ENCODE results near the gene ABCB9.
"Not testable (repeated sequence)": the region's sequence is repeated elsewhere in the genome, so short reads cannot be mapped to it uniquely, and the experiment has no call there.

The ABCB9 gene

DNA sequence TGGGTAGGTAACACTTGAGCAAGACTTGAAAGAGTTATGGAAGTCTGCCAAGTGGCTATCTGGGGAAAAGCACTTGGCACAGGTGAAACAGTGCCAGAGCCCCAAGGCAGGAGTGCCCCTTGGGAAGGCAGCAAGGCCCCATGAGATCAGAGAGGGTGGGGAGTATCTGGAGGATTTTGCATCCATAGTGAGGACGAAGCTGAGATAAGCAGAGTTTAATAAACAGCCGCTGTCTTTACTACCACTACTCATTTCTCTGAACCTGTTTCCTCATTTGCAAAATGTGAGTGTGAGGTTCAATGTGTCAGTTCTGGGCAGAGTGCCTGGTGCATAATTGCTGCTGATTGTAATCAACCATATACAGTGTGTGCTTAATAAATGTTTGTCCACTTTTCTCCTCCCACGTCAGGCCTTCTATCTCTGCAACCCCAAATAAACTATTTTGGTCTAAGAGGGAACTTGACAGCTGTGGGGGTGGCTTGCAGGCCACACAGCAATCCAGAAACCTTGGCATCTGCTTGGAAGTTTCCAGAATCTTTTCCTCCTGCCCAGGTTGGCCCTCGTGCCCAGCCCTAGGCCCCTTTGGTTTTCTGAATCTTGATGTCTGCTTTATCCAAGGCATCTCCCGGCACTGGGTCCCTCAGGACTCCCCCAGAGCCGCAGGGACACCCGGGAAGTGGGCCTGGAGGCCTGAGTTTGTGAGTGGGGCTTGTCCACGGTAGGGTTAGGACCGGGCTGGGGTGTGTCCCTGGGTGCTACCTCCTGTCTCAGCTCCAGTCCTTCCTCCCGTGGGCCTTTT is 4.5 kb downstream of the ABCB9 start:
- DNase-seq, result no peak

DNA sequence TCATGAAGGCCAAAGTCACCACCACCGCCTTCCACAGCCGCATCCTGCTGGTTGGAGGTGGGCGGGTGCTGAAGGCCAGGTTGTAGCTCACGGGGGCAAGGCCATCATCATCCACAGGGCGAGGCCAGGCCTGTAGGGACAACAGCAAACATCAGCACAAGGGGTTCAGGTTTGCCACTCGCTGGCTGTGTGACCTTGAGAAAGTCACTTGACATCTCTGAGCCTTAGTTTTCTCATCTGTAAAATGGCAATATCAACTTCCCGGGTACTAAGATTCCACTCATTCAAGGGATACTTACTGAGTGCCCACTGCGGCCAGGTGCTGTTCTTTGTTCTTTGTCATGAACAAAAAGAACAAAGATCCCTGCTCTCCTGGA is 6.1 kb downstream of the ABCB9 start:
- DNase-seq, result no peak

DNA sequence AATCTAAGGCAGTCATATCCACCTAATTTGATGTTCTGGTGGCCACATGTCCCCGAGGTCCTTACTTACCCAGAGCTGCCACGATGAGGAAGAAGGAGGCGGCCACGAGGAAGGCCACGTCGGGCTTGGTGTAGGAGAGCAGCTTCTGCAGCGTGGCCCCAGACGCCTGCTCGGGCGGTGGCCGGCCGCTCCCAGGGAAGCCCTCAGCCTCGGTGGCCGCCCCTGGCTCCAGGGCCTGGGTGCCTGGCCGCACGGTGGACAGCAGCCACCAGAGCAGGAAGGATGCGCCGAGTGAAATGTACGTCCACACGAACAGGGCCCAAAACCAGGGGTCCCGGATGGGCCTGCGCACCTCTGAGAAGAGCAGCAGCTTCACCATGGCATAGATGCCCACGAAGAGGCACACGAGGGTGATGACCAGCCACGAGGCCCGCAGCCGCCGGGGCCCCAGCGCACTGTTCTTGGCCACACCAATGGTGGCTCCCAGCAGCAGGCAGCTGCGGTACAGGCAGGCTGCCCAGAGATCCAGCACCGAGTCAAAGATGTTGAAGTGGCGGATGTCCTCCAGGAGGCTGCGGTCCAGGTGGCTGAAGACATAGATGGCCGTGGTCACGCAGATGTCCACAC is 6.6 kb downstream of the ABCB9 start:
- DNase-seq, result no peak

DNA sequence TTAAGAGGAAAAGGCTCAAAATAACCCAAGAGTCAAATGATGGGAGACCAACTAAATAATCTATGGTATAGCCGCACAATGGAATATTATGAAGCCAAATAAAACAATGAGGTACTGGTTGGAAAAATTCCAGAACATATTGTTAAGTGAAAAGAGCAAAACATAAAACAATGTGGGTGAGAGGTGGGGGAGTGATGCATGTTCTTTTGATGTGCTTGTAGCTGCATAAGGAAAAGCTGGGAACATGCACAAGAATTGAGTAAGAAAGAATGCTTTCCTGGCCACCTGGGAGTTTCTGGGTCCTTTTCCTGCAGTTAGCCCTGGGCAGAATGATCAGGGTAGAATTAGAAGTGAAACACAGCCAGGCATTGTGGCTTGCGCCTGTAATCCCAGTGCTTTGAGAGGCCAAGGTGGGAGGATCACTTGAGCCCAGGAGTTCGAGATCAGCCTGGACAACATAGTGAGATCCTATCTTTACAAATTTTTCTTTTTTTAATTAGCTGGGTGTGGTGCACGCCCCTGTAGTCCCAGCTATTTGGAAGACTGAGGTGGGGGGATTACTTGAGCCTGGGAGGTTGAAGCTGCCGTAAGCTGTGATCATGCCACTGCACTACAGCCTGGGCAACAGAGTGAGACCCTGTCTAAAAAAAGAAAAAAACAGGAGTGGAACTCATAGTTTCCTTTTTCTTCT is 7.9 kb downstream of the ABCB9 start:
- no peak for DNase-seq

DNA sequence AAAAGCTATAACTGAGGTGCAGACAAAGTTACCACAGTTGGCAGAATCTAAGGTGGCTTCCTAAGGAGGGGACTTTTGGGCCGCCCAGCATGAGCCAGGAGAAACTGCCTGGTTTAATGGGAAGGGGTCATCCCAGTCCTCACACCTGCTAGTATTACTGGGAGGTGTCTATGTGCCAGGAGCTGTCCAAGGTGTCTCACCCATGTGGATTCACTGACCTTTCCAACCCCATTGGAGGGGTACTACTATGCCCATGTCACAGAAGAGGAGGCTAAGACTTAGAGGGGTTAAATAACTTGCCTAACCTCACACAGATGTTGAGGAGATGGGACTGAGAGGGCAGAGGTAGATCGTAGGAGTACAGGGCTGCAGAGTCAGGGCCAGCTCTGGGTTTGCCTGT is 10.2 kb downstream of the ABCB9 start:
- DNase-seq, result no peak

DNA sequence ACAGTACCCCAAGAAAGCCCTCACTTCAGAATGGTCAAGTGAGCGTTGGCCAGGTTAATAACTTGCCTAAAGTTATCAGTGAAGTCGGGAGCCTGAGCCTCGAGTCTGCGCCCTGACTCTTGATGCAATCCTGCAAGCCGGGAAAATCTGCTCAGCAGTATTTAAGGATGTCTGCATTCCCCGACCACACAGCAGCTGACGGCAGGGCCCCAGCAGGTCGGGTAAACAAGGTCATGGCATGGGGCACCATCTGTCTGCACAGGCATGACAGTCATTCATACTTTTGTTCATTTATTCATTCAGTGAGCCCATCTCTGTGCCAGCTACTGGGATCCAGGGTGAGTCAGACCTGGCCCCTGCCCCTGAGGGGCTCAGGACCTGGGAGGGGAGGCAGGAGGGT is 11.1 kb downstream of the ABCB9 start:
- DNase-seq, result no peak

DNA sequence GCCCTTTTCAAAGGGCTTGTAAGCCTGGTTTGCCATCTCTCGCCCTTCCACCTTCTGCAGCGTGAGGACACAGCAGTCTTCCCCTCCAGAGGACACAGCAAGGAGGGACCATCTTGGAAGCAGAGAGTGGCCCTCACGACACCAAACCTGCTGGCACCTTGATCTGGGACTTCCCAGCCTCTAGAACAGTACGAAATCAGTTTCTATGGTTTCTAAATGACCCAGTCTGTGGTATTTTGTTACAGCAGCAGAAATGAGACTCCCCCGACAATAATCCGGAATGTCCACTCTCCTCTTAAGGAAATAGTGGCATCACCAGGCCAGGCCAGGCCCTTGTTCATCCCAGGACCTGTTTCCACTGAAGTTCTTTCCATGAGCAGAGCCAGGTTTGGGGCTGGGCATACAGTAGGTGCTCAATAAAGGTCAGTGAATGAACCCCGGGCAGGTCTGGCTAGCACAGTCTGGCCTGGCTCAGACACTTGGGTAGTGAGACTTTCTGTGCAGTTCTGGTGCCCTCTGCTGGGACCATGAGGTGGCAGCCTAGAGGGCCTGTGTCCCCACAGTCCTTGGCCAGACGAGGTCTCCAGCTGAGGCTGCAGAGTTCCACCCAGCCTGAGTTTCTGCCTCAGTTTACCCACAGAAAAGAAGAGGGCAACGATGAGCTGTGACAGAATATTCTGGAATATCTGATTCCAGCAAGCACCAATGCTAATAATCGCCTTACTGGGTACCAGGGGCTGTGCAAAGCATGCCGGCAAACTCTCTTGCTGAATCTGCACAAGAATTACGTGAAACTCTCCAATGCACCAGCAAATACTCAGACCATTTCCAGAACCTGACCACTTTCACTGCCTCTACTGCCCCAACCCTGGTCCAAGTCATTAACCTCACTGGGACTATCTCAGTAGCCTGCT is 14.0 kb downstream of the ABCB9 start:
- DNase-seq, result peak; percentile 69 to 76

DNA sequence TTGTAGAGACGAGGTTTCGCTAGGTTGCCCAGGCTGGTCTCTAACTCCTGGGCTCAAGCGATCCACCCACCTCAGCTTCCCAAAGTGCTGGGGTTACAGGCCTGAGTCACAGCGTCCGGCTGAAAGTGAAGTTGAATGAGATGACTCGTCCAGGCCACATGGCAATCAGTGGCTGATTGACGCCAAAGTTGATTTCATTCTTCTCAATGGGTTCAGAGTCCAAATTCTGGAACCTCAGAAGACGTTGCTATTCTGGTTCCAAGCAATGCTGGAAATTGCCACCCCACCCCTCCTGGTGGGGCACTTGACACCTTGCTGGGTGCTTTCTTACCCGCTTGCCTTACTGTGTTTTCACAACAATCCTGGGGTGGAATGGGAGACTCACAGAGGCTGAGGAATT is 14.9 kb downstream of the ABCB9 start:
- DNase-seq, result no peak

DNA sequence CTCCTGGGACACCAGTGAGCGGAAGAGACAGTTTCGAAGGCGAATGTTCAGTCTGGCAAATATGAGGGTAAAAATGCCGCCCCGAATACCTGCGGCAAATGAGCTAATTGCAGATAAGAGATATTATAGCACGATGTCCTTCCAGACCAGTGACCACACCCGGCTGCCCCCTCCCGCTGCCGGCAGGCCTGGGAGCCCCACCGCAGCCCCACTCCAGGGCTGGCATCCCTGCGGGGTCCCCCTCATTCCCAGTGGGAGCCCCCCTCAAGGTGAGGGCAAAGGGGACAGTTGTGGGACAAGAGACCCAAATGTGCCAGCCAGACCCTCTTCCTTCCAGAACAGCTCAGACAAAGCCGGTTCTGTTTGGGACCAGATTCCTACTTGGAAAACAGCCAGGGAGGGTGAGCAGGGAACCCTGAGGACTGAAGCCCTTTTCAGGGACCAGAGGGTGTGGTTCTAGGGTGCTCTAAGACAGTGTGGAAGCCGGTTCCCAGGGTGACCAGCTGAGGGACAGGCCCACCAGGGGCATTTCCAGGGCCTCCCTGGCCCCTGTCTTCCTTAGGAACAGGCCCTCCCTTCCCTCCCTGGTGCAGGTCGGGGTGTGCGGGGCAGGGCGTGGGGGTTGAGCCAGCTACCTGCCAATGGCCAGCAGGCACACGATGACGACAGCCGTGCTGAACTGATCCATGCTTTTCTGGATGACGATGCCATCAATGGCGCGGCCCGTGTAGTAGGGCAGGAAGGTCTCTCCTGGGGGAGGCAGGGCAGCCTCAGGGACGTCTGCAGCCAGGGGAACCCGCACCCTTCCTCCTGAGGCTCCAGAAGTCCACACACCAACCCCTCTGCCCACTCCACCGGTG is 16.2 kb downstream of the ABCB9 start:
- no peak for DNase-seq

DNA sequence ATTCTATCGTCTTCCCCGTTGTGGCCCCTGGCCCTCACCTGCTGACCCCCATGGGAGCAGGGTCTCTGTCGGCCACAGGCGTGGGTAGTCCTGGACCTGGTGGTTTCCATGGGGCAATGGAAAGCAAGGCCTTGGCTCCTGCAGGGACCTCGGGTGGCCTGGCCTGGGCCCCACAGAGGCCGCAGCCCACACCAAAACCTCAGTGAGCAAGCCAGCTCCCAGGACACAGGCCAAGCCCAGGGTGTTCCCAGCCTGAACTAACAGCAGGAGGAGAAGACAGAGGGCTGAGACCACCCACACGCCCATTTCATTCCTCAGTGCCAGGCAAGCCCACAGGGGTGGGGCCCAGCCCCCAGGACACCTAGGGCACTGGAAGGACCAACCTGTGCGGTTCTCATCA is 16.9 kb downstream of the ABCB9 start:
- DNase-seq, result no peak

DNA sequence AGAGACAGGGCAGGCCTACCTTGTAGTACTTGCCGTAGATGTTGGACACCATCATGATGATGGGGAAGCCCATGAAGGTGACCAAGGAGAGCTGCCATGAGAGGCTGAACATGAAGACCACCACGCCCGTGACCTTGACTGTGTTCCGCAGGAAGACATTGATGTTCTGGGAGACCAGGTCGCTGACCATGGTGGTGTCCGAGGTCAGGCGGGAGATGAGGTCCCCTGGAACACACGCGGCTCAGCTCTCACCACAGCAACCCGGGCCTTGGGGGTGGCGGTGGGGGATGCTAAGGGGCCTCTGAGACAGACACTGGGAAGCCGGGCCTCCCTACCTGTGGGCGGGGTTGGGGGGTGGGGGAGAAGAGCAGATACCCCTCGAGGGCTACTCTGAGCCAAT is 17.7 kb downstream of the ABCB9 start:
- DNase-seq, result no peak

DNA sequence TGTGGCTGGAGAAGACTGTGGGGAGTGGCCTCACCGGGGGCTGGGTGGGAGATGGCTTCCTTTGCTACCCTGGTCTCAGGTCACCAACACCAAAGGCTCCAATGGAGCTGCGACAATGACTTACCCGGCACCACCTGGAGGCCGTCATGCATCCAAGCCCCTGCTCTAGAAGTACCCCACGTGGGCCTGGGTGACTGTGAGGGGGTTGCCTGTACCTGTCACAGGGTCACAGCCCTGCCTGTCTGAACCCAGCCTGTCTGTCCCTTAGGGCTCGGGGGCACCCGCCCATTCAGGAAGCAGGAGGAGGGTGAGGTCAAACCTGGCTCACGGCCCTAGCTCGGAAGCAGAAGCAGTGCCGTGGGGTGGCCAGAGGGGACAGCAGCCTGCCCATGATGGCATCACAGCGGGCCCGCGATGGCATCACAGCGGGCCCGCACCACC is 18.9 kb downstream of the ABCB9 start:
- no peak for DNase-seq

DNA sequence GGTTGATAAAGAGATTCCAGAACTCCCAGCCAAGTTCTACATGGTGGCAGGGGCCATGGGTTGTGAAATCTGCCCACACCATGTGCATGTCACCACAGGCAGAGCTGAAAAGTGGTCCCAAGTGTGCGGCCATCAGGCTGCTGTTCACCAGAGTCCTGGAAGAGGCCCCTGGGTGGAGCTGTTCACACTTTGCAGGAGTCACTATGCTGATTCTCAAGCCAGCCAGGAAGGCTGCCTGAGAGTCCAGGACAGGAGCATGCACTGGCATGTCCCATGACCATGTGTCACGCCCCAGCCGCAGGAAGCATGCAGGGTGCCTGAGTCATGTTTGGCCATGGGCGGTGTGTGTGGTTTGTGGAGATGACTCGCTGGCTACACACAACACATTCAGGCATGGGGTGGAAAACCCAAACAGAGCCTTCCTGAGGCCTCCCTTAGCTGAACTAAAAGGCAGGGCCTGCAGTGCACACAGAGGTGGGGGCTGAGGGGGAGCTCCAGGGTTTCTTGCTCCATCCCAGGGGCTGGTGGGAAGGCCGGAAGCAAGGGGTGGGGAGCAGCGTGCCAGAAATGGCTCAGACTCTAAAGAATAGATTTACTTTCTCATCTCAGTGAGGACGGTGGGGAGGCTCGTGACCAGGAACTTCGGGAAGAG is 19.4 kb downstream of the ABCB9 start:
- DNase-seq, result peak; percentile 61 to 78

DNA sequence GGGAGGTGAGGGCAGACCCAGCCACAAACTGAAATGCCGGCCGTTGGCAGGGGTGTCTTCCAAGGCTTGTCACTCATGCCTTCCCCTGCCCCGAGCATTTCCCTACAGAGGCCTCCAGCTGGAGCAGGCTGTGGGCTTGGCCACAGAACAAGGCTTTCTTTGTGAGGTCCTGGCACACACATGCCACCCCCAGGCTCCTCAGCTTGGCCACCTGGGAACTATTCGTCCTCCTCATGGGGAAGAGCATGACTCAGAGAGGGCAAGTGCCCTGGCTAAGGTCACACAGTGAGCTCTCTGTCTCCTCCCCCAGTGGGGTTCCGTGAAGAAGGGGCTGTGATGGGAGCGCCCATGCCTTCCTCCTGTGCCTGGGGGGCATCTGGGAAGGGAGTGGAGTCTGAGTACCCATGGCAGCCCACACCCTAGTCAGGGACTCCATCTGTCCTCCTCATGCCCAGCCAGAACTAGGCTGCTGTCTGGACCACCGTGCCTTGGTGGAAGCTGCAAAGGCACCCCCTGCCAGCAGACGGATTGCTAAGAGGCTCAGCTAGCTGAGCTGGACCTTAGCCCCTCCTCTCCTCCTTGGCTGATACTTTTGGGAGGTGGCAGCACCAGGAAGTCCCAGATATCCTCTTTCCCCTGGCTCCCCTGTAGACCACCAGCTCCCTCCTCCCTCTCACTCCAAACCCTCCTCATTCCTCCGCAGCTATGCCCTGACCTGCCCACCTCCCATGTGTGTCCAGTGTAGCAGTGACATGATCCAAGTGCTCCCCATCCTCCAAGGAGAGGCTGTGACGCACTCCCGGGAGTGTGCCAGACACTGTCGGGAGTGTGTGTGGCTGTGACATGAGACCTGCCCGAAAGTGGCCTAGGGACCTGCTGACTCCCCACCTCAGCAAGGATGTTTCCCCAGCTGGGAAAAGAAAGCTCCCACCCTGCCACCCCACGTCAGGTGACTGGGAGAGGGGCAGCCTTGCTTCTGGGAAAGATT is 21.4 kb downstream of the ABCB9 start:
- no peak for DNase-seq

DNA sequence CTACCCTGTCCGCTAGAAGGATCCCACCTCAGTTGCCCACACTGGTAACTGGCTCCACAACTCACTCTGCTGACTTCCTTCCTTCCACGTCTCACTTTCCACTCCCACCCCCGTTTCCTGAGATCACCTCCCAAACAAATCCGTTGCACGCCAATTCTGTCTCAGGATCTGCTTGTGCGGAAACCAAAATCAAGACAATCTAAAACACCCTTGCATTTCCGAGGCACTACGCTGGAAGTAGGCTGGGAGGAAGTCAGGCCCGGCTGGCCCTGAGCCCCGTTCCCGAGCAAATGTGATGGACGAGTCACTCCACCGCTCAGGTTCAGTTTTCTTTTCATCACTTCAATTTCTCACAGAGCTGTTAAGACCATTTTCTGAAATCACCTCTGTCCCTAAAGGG is 23.1 kb downstream of the ABCB9 start:
- DNase-seq, result no peak

DNA sequence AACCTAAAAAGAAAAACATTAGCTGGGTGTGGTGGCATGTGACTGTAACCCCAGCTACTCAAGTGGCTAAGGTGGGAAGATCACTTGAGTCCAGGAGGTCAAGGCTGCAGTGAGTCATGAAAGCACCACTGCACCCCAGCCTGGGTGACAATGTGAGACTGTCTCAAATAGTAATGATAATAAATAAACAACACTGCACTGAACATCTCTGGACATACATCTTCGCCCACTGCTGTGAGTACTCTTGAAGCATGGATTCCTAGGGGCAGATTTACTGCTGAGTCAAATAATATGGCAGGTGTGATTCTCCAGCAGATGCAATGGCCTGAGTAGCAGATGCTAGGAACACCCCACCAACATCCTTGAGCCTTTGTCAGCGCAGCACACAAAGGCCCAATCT is 23.6 kb downstream of the ABCB9 start:
- DNase-seq, result no peak

DNA sequence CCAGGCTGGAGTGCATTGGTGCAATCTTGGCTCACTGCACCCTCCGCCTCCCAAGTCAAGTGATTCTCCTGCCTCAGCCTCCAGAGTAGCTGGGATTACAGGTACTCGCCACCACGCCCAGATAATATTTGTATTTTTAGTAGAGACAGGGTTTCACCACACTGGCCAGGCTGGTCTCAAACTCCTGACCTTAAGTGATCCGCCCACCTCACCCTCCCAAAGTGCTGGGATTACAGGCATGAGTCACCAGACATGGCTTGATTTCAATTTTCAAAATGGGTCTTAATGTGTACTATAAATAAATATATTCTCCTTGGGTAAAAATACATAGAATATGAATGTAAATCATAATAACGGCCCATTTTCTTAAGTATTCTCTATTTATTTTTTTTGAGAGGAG is 24.9 kb downstream of the ABCB9 start:
- not testable (repeated sequence) for DNase-seq

DNA sequence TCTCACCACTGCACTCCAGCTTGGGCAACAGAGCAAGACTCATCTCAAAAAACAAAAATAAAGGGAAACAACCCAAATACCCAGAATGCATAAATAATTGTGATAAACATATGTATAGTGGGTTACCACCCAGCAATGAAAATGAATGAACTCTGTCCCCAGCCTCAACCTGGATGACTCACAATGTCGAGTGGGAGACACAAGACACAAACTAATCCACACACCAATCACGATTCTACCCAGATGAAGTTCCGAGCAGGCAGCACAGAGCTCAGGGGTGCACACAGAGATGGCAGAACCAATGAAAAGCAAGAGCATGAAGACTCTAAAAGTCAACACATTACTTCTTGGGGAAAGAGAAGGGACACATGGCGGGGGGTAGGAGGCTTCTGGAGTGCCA is 27.1 kb downstream of the ABCB9 start:
- DNase-seq, result no peak

DNA sequence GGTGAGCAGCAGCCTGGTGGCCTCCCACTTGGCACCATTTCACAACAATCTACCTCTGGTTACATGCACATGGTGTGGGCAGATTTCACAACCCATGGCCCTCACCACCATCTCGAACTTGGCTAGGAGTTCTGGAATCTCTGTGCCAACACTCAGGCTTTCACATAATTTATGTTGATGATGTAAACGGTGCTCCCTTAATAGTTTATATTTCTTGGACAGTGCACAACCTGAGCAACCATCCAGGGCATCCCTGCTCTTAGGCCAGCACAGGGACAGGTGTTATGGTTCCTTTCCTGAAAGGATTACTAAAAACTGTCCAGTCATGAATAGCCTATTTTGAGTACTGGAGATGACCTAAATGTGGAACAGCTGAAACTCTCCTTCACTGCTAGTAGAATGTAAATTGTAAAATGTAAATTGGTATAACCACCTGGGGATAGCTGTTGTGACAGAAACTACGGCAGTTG is 28.6 kb downstream of the ABCB9 start:
- DNase-seq, result no peak

DNA sequence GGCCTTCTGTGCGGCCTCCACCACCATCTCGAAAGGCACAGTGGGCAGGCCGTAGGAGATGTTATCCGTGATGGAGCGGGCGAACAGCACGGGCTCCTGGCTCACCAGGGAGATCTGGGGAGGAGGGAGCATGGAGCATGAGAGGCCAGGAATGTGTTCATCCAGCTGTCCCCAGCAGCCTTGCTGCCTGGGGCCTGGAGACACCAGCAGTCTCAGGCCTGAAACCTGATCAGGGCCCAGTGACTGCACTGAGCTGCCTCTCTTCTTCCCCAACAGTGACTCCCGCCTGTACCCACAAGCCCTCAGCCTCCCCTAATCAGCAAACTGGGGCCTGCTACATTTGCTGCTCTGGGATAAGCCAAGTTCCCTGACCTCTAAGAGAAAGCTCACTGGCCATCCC is 30.9 kb downstream of the ABCB9 start:
- no peak for DNase-seq
